Stimulated activated naive CD4-positive, alpha-beta T cell treated with Interleukin-2 at 50 U/mL for 16 hours (primary cell): ENCODE results near the gene KCNH5.

Experiments
- DNase-seq: peaks from one replicate; lab custom pipeline; 2025; lab: John Stamatoyannopoulos, UW

KCNH5 gene

DNA sequence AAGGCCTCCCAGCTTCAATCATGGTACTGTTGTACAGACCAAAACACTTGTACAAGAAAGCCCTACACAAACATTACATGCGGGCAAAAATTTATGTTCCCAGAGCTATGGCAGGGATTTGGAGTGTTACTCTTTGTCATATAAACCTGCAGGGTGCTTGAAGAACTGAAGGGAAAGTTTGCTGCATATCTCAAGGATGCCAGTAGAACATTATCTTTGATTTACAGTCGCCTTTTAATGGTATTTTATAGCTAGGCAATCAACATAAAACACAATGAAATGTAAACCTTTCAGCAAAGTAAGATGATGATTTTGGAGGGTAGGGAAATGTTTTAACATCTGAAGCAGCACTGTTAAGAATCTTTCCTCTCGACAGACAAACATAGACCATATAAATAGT, 305.6 kb downstream of the KCNH5 start:
- no peak for DNase-seq

DNA sequence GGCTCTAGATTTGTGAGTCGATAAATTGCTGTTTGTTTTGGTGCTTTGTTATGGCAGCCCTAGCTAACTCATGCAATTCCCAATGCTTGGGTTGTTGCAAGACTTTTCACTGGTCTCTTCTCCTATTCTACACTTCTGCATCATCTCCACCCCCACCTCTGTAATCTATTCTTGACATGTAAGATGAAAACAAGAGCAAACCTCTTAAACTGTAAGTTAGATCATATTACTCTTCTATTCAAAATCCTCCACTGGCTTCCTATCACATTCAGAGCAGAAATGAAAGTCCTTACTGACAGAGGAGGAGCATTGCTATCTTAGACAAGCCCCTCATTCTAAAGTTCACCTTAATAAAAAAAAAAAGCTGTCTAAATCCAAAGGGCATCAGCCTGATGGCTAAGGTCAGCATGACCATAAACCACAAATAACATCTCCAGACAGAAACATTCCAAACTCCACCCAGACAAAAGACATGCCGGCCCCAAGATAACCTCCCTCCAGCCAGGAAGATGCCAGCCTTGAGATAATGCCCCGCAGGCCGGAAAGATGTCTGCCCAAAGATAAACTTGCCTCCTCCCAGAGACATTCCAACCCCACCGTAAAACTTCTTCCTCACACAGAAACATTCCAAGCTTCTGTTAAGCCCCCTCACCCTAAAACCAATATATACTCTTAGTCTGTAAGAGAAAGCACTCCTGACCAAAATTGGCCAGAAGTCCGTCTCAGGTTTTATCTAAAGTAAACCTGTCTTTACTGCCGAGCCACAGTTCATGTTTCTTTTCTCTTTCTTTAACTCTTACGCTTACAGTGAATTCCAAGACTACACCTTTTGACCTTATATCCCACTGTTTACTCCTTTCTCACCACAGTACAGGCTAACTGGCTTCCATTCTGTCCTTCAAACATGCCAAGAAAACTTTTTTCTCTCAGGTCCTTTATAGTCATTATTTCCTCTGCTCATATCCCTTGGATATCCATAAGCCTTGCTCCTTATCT, 308.9 kb downstream of the KCNH5 start:
- no peak for DNase-seq

DNA sequence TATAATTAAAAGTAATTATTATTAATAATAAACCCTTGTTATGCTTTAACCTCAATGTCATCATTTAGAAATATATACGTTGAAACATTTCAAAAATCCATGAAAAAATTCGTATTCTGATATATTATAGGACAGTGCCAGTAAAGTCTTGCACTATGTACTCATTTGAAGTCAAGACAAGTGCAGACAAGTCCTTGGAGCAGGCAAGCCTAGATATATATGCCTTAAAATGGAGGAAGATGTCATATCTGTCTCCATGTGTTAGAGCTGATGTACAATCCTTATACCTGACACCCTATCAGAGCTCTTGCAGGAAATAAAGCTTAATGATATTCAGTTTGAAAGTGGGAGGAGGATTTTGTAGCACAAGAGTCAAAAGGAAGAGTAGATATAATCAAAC, 310.4 kb downstream of the KCNH5 start:
- no peak for DNase-seq

DNA sequence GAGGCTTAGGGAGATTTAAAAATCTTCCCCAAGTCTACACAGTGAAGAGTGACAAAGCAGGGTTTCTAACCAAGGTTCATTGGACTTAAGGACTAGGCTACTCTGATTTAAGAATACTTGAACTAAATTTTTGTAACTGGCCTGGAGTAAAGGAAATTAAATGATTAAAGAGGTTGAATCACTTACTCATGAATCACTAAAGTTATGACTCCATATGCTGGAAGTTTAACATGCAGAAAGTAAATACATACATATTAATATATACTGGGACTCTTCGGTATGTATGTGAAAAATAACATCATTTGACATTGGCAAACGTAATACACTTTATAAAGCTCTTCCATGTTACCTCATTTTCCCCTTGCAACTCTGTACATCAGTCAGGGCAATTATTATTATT, 322.9 kb downstream of the KCNH5 start:
- no peak for DNase-seq

DNA sequence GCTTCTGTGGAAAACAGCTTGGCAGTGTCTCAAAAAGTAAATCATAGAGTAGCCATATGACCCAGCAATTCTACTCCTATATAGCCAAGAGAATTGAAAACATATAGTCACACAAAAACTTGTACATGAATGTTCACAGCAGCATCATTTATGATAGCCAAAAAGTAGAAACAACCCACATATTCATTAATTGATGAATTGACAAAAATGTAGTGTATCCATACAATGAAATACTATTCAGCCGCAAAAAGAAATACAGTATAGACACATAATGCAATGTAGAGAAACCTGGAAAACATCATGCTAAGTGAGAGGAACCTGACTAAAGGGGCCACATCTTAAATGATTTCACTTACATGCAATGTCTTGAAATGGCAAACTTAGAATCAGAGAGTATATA, 326.6 kb downstream of the KCNH5 start:
- DNase-seq: no peak

DNA sequence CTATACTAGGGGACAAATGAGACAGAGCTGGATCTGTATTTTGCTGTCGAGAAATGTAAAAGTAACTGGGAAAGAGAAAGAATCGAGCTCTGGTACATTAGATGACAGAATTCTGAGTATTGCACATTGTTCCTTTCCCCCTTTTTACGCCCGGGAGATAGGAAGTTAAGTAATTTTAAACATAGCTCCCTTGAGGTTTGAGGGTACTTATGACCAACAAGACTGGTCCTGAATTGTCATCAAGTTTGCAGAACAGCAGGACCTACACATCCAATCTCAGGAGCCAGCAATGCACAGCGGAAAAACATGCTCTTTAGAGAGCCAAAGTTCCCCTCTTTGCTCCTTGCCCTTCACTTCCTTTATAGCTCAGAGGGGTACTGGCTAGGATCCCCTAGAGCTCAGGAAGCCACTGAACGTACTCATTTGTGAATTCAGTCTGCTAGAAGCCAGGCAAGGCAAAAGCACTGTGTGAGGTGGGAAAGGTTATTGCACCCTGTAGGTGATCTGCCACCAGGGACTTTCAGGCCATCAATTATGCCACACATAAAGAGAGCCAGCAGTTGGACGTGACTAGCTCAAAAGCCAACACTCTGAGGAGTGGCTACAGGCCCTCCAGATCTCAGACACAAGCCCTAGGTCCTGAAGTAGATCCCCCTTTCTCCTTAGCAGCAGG, 333.8 kb downstream of the KCNH5 start:
- no peak for DNase-seq

DNA sequence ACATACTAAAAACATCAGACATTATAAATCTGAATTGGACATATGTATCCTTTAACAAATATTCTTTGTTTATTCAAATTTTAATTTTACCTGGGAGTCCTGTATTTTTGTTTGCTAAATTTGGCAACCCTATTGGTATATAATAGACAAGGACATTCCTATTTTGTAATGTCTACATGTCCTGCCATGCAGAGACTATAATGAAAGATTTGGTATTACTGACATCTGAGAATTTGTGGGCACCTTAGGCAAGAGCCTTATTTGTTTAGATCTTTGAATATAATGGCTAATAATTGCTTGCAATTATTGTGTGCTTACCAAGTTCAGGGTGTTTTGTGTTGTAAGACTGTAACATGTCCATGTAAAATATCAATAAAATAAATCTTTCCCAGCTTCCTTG, 334.4 kb downstream of the KCNH5 start:
- DNase-seq: no peak

DNA sequence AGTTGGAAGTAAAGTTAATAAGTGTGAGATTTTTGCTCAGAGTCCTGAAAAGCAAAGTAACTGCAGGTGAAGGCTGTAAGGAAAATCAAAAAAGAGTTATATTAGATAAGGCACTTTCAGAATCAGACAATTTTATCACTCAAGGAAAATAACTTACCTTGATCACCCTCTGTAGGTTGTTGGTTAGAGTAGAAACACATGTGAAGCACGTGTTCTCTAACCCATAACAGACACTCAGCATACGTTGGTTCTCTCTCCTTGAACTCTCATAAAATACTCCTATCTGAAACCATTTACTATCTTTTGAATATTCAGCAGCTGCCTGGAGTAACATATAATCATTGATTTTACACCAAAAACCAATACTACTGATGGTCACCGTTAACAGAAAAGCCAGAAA, 335.5 kb downstream of the KCNH5 start:
- DNase-seq: no peak

DNA sequence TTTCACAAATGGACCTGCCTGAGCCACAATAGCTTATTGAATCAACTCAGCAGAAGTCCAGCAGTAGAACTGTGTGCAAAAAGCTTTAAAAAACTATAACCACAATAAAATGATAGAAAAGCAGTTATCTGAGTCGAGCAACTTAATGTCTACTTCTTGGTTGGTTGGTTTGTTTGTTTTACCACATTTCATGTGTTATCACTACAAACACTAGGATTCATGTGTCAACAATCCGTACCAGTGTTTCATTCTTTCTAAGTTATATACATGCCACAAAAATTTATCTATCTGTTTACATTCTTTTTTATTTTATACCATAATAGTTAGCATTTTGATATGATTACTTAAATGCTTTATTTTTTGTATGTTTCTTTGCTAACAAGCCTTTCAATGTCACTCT, 339.0 kb downstream of the KCNH5 start:
- no peak for DNase-seq

DNA sequence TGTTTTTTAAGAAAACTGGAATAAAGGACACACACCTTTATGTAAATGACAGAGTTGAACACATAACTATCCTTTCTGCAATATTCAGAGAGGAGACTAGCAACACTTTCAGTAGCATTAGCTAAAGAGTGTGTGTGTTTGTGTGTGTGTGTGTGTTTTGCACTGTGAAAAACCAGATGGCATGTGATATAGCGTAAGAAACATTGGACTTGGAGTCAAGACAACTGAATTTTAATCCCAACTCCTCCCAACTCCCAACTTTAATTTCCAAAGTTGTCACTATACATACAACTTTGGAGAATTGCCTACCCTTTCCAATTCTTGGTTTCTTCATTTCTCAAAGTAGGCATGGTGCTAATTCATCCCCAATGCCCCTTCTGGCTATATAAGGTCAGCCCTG, 347.8 kb downstream of the KCNH5 start:
- no peak for DNase-seq

DNA sequence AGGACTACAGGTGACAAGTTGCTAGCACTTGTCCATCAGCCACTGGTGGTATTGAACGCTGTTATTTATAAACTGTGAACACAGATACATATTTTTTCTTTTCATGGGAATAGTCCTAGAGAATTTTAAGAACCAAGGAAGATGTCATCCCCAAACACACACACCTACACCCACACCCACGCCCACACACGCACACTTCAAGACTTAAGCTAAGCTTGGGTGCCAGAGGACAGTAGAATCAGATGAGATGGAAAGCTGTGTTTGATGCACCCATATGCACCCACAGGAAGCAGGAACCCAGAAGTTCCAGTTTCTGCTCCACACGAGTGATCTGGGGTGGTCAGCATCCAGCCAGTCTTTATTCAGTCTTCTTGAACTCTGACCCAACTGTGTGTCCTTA, 348.3 kb downstream of the KCNH5 start:
- no peak for DNase-seq

DNA sequence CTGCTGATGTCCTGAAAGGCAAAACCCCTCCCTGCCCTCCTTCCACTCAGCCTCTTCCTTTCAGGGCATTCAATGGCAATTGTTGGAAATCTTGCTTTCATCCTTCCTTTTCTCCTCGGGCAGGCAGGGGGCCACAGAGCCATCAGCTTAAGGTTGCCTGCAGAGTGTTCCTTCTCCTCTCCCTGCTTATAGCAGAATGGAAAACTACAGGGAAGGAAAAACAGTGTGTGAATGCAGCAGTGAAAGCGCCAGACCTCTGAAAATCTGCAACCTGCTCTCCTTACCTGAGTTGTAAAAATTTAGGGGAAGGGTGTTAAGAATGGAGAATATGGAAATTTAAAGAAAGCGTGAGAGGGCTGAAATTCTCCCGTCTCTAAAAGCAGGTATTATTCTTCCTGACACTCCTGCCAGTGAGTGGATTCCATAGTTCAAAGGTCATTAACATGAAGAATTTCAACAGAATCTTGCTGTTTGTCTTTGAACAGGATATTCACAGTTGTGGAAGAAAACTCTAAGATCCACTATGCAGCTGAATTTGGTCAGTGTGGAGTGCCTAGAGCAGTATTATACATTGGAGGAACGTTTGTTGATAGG, 348.8 kb downstream of the KCNH5 start:
- no peak for DNase-seq

DNA sequence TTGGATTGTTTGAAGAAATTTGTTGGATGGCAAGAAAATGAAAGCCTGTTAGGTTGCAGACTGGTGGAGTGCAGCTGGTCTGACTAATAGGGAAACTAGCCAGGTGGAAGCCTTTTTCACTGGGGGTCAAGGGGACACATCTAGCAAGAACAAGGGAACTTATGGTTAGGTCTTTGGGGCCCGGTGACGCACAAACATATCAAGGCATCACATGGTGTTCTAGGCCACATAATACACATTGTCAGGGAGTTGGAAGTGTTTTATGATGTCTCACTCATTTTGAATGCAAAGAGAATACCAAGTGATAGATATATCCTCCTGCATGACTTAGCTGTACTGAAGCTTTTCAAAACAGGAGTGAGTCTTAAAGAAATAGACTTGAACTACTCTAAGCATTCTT, 351.2 kb downstream of the KCNH5 start:
- DNase-seq: no peak

DNA sequence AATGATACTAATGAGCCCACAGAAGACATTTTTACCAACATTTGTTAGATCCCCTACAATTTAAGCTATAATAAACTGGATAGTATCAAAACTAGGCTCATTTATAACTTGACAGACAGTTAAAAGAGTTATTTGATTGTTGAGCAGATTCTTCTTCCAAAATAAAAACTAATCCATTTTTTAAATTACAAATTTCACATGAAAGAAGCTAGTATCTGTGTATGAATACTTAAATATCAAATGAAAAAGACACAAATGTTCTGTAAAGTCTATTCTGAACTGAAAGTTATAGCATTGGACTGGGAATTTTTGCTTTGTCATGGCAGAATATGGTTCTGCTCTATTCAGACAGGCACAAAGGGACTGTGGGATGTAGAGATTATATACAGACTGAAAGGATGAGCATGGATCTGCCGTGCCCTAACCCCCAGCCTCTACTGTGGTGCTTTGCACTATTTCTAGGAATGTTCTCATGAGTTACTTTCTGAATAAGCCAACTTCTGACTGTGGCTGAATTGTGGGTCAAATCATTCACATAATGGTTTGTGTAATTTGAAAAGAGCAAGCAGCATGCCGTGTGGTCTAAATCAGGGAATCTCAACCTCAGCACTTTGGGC, 352.7 kb downstream of the KCNH5 start:
- no peak for DNase-seq

DNA sequence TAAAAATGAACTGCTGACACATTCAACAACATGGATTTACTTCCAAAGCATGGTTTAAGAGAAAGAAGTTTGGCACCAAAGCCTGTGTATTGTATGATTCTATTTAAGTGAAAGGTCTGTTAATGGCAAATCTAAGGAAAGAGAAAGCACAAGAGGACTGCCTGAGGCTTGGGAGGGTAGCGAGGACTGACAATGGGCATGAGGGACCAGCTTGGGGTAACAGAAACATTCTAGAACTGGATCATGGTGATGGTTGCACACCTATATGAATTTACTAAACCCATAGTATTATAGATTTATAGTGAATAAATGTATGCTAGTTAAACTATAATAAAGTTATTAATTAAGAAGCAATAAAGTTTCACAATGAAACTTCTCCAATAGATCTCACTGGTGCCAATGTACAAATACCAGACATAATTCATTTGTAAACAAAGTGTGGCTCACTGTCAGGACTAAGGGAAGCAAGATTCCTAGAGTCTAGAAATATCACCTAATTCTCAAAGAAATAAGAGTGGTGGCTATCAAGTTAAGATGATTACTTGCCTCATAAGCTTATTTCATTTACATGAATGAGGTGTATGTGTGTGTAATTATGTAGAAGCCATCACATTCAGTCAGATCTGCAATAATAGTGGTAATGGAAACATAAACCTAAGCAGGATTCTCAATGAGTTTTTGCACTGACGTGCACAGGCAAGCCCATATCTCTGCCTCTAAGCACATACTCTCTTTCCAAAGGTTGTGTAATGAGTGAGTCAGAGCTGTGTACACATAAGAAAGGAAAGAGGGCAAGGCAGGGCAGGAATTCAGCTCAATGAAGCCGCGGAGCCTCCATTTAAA, 353.4 kb downstream of the KCNH5 start:
- DNase-seq: no peak

DNA sequence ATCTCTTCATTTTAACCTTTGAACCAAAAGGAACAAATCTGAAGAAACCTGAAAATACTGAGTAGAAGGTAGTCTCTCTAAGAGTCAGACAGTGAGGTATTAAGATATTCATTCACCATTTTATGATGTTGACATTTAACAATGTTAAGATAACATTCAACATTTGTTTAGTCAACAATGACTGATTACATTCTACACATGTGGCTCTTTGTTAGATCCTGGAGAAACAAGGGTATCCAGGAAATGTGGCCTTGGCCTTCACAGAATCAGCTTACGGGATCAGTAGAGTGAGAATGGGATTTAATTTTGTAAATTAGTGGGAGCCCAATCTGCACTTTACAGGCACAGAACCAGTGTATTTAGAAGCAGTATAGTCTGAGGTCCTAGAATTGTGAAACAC, 355.5 kb downstream of the KCNH5 start:
- no peak for DNase-seq

DNA sequence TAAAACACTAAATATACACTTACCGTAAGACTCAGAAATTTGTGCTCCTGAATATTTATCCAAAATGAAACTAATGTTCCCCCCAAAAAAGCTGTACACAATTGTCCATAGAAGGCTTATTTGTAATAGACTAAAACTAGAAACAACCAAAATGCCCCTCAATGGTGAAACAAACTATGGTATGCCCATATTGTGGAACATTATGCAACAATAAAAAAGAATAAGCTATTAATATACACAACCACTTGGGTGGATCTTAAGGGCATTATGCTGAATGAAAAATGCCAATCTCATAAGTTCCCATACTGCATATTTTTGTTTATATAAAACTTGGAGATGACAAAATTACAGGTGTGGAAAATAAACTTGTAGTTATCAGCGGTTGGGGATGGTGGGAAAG, 357.4 kb downstream of the KCNH5 start:
- DNase-seq: no peak

DNA sequence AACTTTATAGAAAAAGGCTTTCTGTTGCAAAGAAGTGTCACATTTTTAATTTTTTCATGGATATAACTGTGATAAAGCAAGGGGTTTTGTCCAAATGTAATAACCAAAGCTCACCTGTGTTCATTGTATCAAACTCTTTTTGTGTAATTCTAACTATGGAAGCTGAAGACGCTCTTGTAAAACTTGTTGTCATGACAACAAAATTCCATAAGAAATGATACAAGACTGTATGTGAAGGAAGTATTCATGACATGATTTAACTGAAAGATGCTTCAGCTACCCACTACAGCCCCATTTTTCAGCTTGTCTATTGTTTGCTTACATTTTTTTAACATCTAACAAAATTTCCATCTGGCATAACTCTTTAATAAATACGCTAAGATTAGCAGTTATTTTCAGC, 360.9 kb downstream of the KCNH5 start:
- DNase-seq: no peak

DNA sequence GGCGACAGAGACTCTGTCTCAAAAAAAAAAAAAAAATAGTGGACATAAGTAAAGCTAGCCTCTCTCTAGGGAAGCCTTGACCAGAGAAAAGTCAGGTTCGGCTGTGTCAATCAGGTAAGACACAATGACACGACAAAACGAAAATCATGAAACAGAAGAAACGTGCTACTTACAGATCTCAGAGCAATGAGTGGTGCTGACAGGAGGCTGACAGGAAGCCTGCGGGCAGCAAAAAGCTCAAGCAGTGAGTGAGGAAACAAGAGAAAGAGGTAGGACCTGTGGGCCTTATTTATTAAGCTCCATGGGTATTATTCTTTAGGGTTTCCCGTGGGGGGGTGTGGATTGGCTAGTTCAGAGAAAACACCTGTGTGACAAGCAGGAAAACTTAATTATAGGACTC, 363.1 kb downstream of the KCNH5 start:
- no peak for DNase-seq

DNA sequence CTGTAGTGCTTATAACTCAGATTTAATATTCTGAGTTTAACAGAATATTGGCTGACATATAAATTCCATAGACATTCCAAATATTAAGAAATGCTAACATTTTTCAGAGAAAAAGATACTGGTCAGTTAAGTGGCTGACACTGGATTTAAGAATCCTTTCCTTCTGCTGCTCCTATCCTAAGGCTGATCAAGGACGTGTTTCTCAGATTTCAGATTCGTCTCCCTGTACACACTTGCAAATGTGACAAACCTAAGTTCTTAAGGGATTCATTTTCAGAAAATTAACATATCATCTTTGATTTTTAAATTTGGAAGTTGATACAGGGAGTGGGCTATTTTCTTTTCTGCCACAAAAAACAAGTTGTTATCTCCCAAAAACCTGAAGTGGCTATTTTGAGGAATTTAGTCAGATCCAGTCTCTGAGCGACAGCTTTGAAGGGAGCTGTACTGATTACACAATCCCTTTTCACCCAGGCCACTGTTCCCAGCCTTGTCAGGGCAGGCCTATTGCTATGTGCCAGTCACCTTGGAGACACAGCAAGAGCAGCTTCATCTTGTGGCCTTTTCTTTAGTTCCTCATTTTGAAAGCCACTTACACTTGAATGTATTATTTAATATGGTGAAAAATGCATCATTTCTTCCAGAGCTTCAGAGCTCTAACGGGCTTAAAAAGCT, 370.6 kb downstream of the KCNH5 start:
- no peak for DNase-seq
